Measurements from ENCODE around the gene SLC16A14.
A peak's percentile ranks its signal among the peaks of the same experiment; 100 is the strongest.
"Not testable (repeated sequence)": the region's sequence is repeated elsewhere in the genome, so short reads cannot be mapped to it uniquely, and the experiment has no call there.

Gene SLC16A14

GRCh38 chr2:230068651-230069055, at the start of gene SLC16A14:
Gene SLC16A14 (minus strand): TSS chr2:230068924. CDS start chr2:230059352, 9,572 bp downstream.
- TF ChIP-seq CTCF (IDR thresholded peaks at IDR 0.05; ENCODE audit: low read depth, low read length, missing control alignments), result peak; percentile 51
- peak within 1 kb of the TSS; percentile 54 for H3K4me3 ChIP-seq (ENCODE audit: low read depth, low read length)
- in situ Hi-C loops (cut with HindIII; ENCODE audit: low sequenced_read_pairs), result no loop called here
- DNase-seq (ENCODE audit: low read depth), result peak; percentile 49

GRCh38 chr2:230106771-230107170, 38.0 kb upstream of the SLC16A14 start:
- H3K4me3 ChIP-seq (ENCODE audit: low read depth, low read length), result no peak overlapping the region
- in situ Hi-C loops (cut with HindIII; ENCODE audit: low sequenced_read_pairs), result no loop called here
- no peak for DNase-seq (ENCODE audit: low read depth)
- no peak for TF ChIP-seq CTCF (IDR thresholded peaks at IDR 0.05; ENCODE audit: low read depth, low read length, missing control alignments)

GRCh38 chr2:230101967-230102366, 33.2 kb upstream of the SLC16A14 start:
- H3K4me3 ChIP-seq (ENCODE audit: low read depth, low read length); DNase-seq (ENCODE audit: low read depth); in situ Hi-C loops (cut with HindIII; ENCODE audit: low sequenced_read_pairs): not testable (repeated sequence)

- no peak for TF ChIP-seq CTCF (IDR thresholded peaks at IDR 0.05; ENCODE audit: low read depth, low read length, missing control alignments)
- in situ Hi-C loops (cut with HindIII; ENCODE audit: low sequenced_read_pairs), result no loop called here
- no peak overlapping the region for H3K4me3 ChIP-seq (ENCODE audit: low read depth, low read length)
- DNase-seq (ENCODE audit: low read depth), result no peak
Observed at GRCh38 chr2:230097841-230098240, 29.1 kb upstream of the SLC16A14 start.

GRCh38 chr2:230097424-230097823, 28.7 kb upstream of the SLC16A14 start:
- no peak for TF ChIP-seq CTCF (IDR thresholded peaks at IDR 0.05; ENCODE audit: low read depth, low read length, missing control alignments)
- no peak for DNase-seq (ENCODE audit: low read depth)
- H3K4me3 ChIP-seq (ENCODE audit: low read depth, low read length), result no peak overlapping the region
- in situ Hi-C loops (cut with HindIII; ENCODE audit: low sequenced_read_pairs), result no loop called here

- H3K4me3 ChIP-seq (ENCODE audit: low read depth, low read length), result no peak overlapping the region
- in situ Hi-C loops (cut with HindIII; ENCODE audit: low sequenced_read_pairs), result no loop called here
- no peak for DNase-seq (ENCODE audit: low read depth)
- no peak for TF ChIP-seq CTCF (IDR thresholded peaks at IDR 0.05; ENCODE audit: low read depth, low read length, missing control alignments)
Observed at GRCh38 chr2:230090967-230091366, 22.2 kb upstream of the SLC16A14 start.

- in situ Hi-C loops (cut with HindIII; ENCODE audit: low sequenced_read_pairs), result no loop called here
- DNase-seq (ENCODE audit: low read depth), result no peak
- H3K4me3 ChIP-seq (ENCODE audit: low read depth, low read length), result no peak overlapping the region
- no peak for TF ChIP-seq CTCF (IDR thresholded peaks at IDR 0.05; ENCODE audit: low read depth, low read length, missing control alignments)
Observed at GRCh38 chr2:230085201-230085600, 16.5 kb upstream of the SLC16A14 start.
